Measurements from ENCODE around the gene TBC1D4. TPM values are rescaled to one million over a fixed set of nuclear protein-coding genes. Genes with fewer than 3 reads are reported as not detected.

TBC1D4 gene
- total RNA-seq, 4 donors from 2014 or later, result 38.5 to 53.0 (median 44.1) TPM

GRCh38 chr13:75299913-75300862 lies 181.8 kb downstream of the TBC1D4 start:
- intact Hi-C loops (cut with DNase I; ENCODE audit: low total_unique reads), result no loop called here
- TF ChIP-seq CTCF (IDR thresholded peaks at IDR 0.05), result no peak
- TF ChIP-seq POLR2A (IDR thresholded peaks at IDR 0.05), result no peak
- 78 to 81% methylated on average over 4 of the region's 4 CpGs for WGBS, 2 donors

GRCh38 chr13:75299246-75299645 lies 182.7 kb downstream of the TBC1D4 start:
- no peak overlapping the region for H3K4me3 ChIP-seq (ENCODE audit: low read depth, poor library complexity, severe bottlenecking)
- no peak for TF ChIP-seq POLR2A (IDR thresholded peaks at IDR 0.05)
- TF ChIP-seq CTCF (IDR thresholded peaks at IDR 0.05), result no peak
- intact Hi-C loops (cut with DNase I; ENCODE audit: low total_unique reads), result no loop called here
- no peak for DNase-seq (ENCODE audit: low spot score in 2 of 2)
- WGBS, 2 donors, result 85 to 86% methylated on average over 5 of the region's 5 CpGs

More at GRCh38 chr13:75299913-75300862, 181.8 kb downstream of the TBC1D4 start:
- no peak for DNase-seq (ENCODE audit: low spot score in 2 of 2)
- no peak overlapping the region for H3K4me3 ChIP-seq (ENCODE audit: low read depth, poor library complexity, severe bottlenecking)

- no peak overlapping the region for H3K4me3 ChIP-seq (ENCODE audit: low read depth, poor library complexity, severe bottlenecking)
- intact Hi-C loops (cut with DNase I; ENCODE audit: low total_unique reads), result no loop called here
- WGBS, 2 donors, result 73% methylated on average over 1 of the region's 1 CpG
- no peak for DNase-seq (ENCODE audit: low spot score in 2 of 2)
- TF ChIP-seq POLR2A (IDR thresholded peaks at IDR 0.05) (no peak), CTCF (IDR thresholded peaks at IDR 0.05) (no peak)
Measured at GRCh38 chr13:75296641-75297040, 185.3 kb downstream of the TBC1D4 start.

- intact Hi-C loops (cut with DNase I; ENCODE audit: low total_unique reads), result no loop called here
- DNase-seq (ENCODE audit: low spot score in 2 of 2), result no peak
- WGBS, 2 donors, result 74 to 83% methylated on average over 3 of the region's 3 CpGs
- no peak overlapping the region for H3K4me3 ChIP-seq (ENCODE audit: low read depth, poor library complexity, severe bottlenecking)
- no peak for TF ChIP-seq CTCF (IDR thresholded peaks at IDR 0.05)
- TF ChIP-seq POLR2A (IDR thresholded peaks at IDR 0.05), result no peak
Measured at GRCh38 chr13:75295201-75295600, 186.8 kb downstream of the TBC1D4 start.

GRCh38 chr13:75294110-75294509 lies 187.9 kb downstream of the TBC1D4 start:
- no peak for TF ChIP-seq CTCF (IDR thresholded peaks at IDR 0.05)
- TF ChIP-seq POLR2A (IDR thresholded peaks at IDR 0.05), result no peak
- intact Hi-C loops (cut with DNase I; ENCODE audit: low total_unique reads), result no loop called here
- no peak overlapping the region for H3K4me3 ChIP-seq (ENCODE audit: low read depth, poor library complexity, severe bottlenecking)
- DNase-seq (ENCODE audit: low spot score in 2 of 2), result no peak
